GM19468 (cell line): ENCODE results near the gene PTPRK.
A peak's percentile ranks its signal among the peaks of the same experiment; 100 is the strongest.

Experiments used
- ATAC-seq: cut with Tn5 transposase; IDR thresholded peaks from one replicate; pipeline ENCODE4 v1.9.1; 2021; ENCODE audit warnings: mild to moderate bottlenecking, moderate library complexity, moderate number of reproducible peaks; ENCODE audit not compliant: unreplicated experiment; ENCODE audit errors: extremely low read depth

The PTPRK gene

GRCh38 chr6:128124713-128125112, 395.7 kb downstream of the PTPRK start:
- ATAC-seq: no peak

DNA sequence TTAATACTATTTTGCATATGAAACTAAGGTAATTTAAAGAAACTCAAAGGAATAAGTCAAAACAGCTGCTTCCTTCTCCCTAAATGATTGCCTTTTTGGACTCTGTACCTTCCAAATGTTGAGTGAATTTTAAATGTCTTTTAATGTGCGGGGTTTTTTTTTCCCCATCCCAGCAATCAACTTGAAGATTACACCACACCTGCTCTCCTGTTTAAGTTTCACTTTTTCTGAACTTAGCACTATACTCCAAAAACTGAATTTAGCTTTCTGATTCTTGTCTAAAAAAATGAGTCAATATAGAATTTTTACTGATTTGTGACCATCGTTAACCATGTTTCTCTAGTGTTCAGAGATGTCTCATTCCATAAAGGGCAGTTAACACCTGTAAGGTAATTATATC, 398.8 kb downstream of the PTPRK start:
- ATAC-seq: no peak

- ATAC-seq: no peak
Measured at GRCh38 chr6:128121190-128121589, 399.2 kb downstream of the PTPRK start.

- no peak for ATAC-seq
Measured at GRCh38 chr6:128118401-128118800, 402.0 kb downstream of the PTPRK start.

DNA sequence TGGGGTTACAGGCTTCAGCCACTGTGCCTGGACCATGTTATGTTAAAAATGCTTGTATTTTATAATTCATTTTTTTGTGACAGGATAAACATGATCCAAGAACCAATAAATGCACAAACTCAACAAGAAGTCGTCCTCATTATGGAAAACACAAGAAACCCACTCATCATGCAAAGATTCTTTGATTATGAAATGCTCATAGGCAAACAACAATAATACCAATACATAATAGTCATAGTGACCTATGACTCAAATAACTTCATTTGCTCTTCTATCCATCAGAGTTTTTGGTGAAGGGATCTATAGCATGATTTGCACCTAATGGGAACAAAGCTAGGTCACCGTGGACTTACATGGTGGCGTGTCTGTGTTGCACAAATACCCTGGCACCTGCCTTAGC, 402.5 kb downstream of the PTPRK start:
- ATAC-seq: no peak

- no peak for ATAC-seq
Measured at GRCh38 chr6:128114164-128114563, 406.2 kb downstream of the PTPRK start.

- ATAC-seq: peak; percentile 47
Measured at GRCh38 chr6:128112494-128112893, 407.9 kb downstream of the PTPRK start.

DNA sequence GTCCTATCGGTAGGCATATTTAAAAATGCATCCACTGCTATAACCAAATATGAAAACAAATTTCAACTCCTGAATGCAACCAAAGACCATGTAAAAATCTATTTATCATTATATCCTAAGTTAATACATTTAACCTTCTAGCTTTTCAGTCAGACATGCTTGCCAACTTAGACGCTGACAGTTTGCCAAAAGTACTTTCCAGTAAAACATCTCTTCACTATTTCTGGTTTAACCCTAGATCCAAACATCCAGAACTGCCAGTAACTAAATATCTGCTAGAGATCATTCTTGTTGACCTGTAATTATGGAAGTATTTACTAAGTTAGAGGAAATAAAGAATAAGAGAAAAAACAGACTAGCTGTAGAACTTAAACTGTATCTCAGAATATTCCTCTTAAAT, 409.3 kb downstream of the PTPRK start:
- no peak for ATAC-seq

DNA sequence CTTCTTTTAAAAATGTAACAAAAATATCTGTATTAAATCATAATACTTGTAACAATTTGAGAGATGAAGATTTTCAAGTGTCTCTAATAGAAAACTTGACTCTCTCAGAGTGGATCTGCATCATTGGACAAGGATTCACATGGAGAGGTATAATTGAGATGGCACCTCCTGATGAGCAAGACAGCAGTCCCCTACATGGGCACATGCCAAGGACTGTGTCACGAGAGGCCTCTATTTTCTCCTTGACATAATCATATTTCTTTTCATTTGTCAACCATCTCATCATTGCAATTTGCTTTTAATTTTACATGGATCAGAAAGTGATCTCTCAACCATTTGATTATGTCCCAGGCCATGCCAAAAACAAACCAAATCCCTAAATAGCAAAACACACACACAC, 412.7 kb downstream of the PTPRK start:
- no peak for ATAC-seq

GRCh38 chr6:128099571-128100197, 420.7 kb downstream of the PTPRK start:
- ATAC-seq: no peak

DNA sequence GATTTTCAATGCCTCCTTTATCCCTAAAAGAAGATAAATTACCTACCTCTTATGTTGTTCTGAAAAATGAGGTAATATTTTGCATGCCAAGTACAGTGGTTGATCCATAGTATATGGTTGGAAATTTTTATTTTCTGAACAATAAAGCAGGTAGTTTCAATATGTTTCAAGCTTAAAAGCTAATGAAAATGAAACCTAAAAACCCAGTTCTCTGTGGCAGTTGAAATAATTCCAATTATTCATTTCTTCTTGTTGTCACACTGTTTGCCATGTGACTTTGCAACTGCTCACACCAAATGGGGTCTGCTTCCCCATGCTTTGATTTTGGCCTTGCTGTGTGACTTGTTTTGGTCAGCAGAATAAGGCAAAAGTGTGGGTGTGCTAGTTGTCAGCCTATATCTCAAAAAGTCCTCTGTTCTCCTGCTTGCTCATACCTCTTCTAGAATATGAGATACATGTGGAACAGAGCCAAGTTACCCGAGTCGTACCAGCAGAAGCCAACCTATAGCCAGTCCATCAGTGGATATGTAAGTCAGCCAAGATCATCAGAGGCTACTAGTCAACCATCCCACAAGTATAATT, 422.3 kb downstream of the PTPRK start:
- ATAC-seq: no peak

- ATAC-seq: no peak
Measured at GRCh38 chr6:128097009-128097408, 423.4 kb downstream of the PTPRK start.

DNA sequence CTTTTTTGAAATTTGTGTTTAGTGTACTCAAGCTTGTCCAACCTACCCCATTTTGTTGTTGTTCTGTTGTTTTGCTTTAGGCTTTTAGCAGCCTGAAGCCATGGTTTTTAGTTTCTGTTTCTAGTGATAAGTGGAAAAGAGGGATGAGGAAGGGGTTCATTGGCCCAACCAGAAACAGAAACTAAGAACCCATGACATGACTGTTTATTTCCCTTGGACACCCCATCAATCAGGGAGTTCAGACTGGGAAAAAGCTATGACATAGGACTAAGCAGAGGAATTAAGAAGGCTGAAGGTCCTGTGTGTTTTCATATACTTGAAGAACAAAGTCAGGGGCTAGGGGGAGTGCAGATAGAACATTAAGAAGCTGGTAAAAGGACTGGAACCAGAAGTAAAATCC, 425.0 kb downstream of the PTPRK start:
- ATAC-seq: no peak

- ATAC-seq: no peak
Measured at GRCh38 chr6:128079021-128079420, 441.4 kb downstream of the PTPRK start.

DNA sequence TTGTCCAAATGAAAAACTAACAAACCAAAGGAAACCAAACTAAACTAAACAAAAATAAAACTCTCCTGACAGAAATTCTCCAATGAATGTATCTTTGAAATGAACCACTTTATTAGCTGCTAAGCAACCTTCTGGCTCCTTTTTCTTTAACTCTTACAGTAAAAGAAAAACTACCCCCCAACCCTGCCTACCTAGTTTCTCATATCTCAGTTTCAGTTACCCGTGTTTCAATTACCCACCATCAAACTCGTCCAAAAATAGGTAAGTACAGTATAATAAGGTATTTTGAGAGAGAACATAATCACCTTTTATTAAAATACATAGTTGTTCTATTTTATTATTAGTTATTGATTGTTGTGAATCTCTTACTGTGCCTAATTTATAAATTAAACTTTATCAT, 442.1 kb downstream of the PTPRK start:
- no peak for ATAC-seq

DNA sequence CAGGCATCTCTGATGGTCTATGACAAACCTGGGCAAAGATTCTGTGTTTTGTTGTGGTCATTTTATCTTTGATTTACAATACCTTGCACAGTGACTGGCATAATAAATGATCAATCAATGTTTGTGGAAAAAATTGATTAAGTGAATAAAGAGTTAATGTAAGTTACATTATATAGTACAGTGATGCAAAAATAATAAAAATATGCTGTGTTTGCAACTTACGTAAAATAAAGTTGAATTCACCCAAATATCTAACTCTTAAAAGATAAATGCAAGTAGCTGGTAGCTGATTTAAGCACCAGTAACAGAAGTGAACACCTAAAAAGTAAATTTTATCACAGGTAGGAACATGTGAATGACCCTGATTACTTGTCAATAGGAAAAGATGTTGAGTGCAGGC, 443.6 kb downstream of the PTPRK start:
- no peak for ATAC-seq

GRCh38 chr6:128074567-128074966, 445.8 kb downstream of the PTPRK start:
- no peak for ATAC-seq

- ATAC-seq: no peak
Measured at GRCh38 chr6:128073389-128073788, 447.0 kb downstream of the PTPRK start.

DNA sequence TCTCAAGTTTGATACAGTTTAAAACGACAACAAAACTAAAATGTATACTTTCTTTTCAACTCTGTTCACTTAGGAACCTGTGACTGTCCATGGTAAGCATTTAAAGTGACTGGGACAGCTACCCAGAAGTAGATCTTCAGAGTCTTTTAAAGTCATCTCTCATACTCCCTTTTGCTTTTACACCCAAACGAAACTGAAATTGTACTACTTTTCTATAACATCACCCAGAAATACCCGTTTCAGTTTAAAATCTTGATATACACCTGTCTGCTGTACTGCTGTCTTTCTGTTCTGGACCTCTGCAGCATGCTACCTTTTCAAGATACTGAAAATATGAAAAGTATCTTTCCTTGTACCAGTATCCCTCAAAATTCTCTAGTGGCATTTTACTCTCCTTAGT, 449.2 kb downstream of the PTPRK start:
- ATAC-seq: peak; percentile 64

GRCh38 chr6:128070406-128070805, 450.0 kb downstream of the PTPRK start:
- ATAC-seq: no peak

DNA sequence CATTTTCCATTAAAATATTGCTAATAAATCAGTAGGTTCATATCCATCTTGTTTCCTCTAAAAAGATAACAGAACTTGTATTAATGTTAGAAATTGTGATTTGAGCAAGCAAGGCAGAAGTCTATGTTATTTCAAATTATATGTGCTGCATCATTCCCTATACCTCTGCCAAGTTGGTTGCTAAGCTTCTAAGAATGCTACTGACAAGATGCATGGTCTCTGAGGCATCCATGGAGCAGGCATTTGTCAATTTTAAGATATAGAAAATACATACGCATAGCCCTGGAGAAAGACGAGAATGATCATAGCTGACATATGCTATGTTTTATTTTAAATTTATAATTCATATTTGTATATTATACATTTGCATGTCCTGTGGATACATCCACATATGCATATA, 451.2 kb downstream of the PTPRK start:
- no peak for ATAC-seq

DNA sequence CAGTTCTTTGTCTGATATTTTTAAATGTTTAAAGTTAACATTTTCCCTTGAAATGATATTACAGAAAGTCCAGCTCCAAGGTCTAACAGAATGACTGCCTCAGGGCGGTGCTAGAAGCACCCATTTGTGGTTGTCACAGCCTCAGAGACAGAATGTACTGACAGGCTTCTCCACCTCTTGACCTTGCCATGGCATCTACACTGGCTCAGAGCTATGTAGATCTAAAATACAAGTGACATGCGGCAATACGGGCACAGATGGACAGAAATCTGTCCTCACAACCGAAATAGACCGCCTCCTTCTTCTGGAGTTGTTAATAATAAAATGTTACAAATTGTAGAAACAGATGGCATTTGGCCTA, 452.3 kb downstream of the PTPRK start:
- no peak for ATAC-seq
